GM18873 (cell line): ENCODE measurements around the gene TSPAN11.
"Not testable (repeated sequence)": the region's sequence is repeated elsewhere in the genome, so short reads cannot be mapped to it uniquely, and the experiment has no call there.

Experiments used
- ATAC-seq: cut with Tn5 transposase; IDR thresholded peaks from one replicate; pipeline ENCODE4 v1.9.1; 2021; ENCODE audit warnings: mild to moderate bottlenecking, moderate library complexity, moderate number of reproducible peaks; ENCODE audit not compliant: unreplicated experiment, low FRiP score

Gene TSPAN11

GRCh38 chr12:30926243-30927221 is at the start of gene TSPAN11:
Gene TSPAN11, plus strand, starts transcription at chr12:30926748. Its CDS starts 27,244 bp downstream, at chr12:30953992.
- ATAC-seq, result no peak

GRCh38 chr12:30877105-30877875 is 49.3 kb upstream of the TSPAN11 start:
- ATAC-seq, result no peak

- ATAC-seq, result no peak
Observed at GRCh38 chr12:30878024-30878423, 48.5 kb upstream of the TSPAN11 start.

- ATAC-seq, result no peak
Observed at GRCh38 chr12:30880061-30880460, 46.5 kb upstream of the TSPAN11 start.

- ATAC-seq, result no peak
Observed at GRCh38 chr12:30880813-30881212, 45.7 kb upstream of the TSPAN11 start.

- ATAC-seq, result no peak
Observed at GRCh38 chr12:30882706-30883105, 43.8 kb upstream of the TSPAN11 start.

- ATAC-seq, result no peak
Observed at GRCh38 chr12:30884799-30885198, 41.7 kb upstream of the TSPAN11 start.

GRCh38 chr12:30885321-30885720 is 41.2 kb upstream of the TSPAN11 start:
- ATAC-seq, result no peak

- no peak for ATAC-seq
Observed at GRCh38 chr12:30887226-30887625, 39.3 kb upstream of the TSPAN11 start.

- no peak for ATAC-seq
Observed at GRCh38 chr12:30888241-30888640, 38.3 kb upstream of the TSPAN11 start.

- not testable (repeated sequence) for ATAC-seq
Observed at GRCh38 chr12:30894531-30894930, 32.0 kb upstream of the TSPAN11 start.

GRCh38 chr12:30896461-30896860 is 30.1 kb upstream of the TSPAN11 start:
- ATAC-seq, result no peak

GRCh38 chr12:30898846-30899245 is 27.7 kb upstream of the TSPAN11 start:
- ATAC-seq, result no peak

- no peak for ATAC-seq
Observed at GRCh38 chr12:30900351-30900750, 26.2 kb upstream of the TSPAN11 start.

- ATAC-seq, result no peak
Observed at GRCh38 chr12:30902001-30902400, 24.5 kb upstream of the TSPAN11 start.

- ATAC-seq, result no peak
Observed at GRCh38 chr12:30902596-30902995, 24.0 kb upstream of the TSPAN11 start.

- no peak for ATAC-seq
Observed at GRCh38 chr12:30905463-30906009, 21.0 kb upstream of the TSPAN11 start.

GRCh38 chr12:30908076-30908721 is 18.3 kb upstream of the TSPAN11 start:
- ATAC-seq, result no peak

- no peak for ATAC-seq
Observed at GRCh38 chr12:30908722-30909348, 17.7 kb upstream of the TSPAN11 start.
